Occipital lobe (tissue), 2 donors: ENCODE results near the gene GPATCH3. TPM values are rescaled to one million over a fixed set of nuclear protein-coding genes. Genes with fewer than 3 reads are reported as not detected.
"Not testable (repeated sequence)": the region's sequence is repeated elsewhere in the genome, so short reads cannot be mapped to it uniquely, and the experiment has no call there.

ENCODE experiments used
- DNase-seq: peaks from one replicate; lab custom pipeline; 2025; lab: John Stamatoyannopoulos, UW
- total RNA-seq: library from RNA; depleted of rRNA; stranded (reverse); fragments of >200 nt; gene quantifications from one replicate; pipeline ENCODE4 v1.2.3, GENCODE V29; 2014

Gene GPATCH3
- 8.1 TPM for total RNA-seq

DNA sequence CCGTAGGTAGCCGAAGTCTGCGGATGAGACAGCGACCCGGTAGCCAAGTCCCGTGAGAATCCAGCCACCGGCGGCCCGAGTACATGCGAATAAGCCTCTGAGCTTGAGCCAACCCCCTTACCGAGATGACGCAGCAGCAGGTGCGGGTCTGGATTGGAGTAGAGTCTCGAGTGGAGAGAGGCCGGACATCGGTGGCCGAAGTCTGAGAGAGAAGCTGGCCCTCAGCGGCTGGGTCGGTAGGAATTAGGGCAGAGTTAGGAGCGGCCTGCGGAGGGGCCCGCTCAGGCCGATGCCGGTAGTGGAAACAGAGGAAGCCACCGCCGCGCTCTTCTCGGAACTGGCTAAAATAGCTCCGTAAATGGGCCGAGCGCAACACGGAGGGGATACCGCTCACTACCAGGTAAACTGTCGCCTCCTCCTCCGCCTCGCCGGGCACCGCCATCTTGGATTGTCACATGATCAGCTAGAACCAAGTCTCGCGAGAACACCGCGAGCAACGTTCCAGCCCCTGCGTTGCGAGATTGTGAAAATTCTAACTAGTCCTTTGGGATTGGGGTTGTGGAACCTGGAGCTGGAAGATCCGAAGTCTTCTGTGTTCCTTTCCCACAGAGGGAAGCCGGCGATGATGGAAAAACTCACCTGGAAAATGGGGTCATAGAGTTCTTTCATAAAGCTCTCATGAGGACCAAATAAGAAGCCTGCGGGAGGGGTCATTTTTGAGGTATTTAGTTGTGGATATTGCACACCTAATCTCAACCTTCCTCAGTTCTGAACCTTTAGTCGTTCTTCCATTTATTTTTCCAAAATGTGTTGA is at the start of gene GPATCH3:
Gene GPATCH3, minus strand, starts transcription at position 467 of the 814 bp plus-strand sequence. Its CDS starts 25 bp downstream, at position 442.
- peak; percentile 72 for DNase-seq

DNA sequence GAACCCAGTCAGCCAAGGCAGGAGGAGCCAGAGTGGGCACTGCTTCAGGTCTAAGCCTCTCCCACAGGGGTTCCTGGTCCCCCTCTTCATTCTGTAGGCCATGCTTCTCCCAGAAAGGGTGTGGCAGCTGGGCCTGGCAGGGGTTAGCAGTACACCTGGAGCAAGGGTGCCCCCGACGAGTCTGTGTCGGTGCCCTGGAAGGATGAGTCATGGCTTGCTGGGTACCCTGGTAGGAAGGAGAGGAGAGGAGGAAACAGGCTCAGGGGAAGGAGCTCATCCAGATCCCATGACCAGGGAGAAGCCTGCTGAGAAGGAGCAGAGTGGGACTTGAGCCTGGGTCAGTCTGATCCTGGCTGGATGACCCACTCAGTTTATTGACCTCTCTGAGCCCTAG is 49.7 kb upstream of the GPATCH3 start:
- DNase-seq: no peak

- DNase-seq: no peak
These were observed 49.1 kb upstream of the GPATCH3 start for GRCh38 chr1:26949266-26949925.

DNA sequence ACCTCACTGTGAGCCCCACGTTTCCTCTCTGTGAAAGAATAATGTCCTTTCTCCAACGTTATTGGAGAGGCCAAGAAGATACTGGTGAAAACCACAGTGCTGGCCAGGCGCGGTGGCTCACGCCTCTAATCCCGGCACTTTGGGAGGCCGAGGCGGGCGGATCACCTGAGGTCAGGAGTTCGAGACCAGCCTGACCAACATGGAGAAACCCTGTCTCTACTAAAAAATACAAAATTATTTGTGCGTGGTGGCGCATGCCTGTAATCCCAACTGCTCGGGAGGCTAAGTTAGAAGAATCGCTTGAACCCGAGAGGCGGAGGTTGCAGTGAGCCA is 48.4 kb upstream of the GPATCH3 start:
- not testable (repeated sequence) for DNase-seq

DNA sequence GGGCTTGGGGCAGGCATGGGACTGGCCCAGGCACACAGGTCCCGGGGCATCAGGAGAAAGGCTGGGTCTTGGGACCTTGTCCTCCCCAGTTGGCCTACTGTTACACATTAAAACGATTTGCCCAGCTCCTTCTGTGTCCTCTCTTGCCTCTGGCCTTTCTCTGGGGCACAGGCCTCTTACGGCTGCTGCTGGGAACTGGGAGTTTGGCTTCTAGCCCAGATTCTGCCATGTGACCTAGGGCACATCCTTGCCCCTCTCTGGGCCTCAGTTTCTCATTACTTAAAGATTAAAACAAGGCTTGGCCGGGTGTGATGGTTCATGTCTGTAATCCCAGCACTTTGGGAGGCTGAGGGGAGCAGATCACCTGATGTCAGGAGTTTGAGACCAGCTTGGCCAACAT is 46.0 kb upstream of the GPATCH3 start:
- DNase-seq: no peak

GRCh38 chr1:26945728-26946127 is 45.5 kb upstream of the GPATCH3 start:
- no peak for DNase-seq

DNA sequence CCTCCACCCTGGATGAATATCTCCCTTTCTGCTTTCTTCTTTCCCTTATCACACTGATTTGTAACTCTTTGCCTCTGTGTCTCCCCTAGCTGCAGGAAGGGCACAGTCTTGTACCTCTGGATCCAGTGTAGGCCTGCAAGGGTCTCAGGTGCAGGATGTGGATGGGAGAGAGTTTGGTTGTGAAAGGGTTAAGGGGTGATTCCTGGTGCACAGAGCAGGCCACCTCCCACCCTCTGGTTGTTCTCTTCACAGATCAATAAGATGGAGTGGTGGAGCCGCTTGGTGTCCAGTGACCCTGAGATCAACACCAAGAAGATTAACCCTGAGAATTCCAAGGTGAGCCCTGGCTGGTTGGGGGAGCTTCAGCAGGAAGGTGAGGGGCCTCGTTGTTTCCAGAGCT is 44.9 kb upstream of the GPATCH3 start:
- DNase-seq: no peak

GRCh38 chr1:26942656-26943055 is 42.4 kb upstream of the GPATCH3 start:
- no peak for DNase-seq

DNA sequence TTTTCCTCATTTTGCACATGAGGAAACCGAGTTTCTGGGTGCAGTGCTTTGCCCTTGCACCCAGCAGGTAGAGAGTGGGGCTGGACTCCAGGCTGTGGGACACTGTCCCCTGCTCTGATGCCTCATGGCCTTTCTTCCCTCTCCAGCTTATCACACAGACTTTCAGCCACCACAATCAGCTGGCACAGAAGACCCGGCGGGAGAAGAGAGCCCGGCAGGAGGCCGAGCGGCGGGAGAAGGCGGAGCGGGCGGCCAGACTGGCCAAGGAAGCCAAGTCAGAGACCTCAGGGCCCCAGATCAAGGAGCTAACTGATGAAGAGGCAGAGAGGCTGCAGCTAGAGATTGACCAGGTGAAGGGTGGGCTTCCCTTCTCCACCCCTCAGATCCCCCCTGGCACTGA is 41.0 kb upstream of the GPATCH3 start:
- no peak for DNase-seq

- no peak for DNase-seq
These were observed 38.4 kb upstream of the GPATCH3 start for GRCh38 chr1:26938659-26939025.

- no peak for DNase-seq
These were observed 37.9 kb upstream of the GPATCH3 start for GRCh38 chr1:26938004-26938658.

DNA sequence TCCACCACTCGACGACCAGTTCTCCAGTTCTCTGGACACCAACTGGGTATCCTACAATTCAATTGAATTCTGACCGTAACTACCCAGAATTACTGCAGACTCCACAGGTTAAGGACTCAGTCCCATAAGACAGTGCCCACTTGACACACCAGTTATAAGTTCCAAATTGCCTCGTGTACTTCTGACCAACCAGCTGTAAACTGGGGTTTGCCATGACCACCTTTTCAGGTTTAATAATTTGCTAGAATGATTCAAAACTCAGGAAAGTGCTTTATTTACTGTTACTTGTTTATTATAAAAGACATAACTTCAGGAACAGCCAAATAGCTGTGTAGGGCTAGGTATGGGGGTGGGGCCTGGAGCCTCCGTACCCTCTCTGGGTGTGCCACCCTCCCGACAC is 36.6 kb upstream of the GPATCH3 start:
- no peak for DNase-seq

DNA sequence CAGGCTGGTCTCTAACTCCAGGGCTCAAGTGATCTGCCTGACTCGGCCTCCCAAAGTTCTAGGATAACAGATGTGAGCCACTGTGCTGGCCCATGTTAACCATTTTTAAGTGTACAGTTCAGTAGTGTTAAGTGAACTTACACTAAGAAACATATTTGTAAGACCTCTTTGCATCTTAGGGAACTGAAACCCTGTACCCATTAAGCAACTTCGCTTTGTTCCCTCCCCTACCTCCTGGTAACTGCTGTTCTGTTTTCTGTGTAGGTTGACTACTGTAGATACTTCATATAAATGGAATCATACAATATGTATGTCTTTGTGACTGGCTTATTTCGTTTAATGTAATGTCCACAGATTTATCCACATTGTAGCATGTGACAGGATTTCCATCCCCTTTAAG is 32.3 kb upstream of the GPATCH3 start:
- no peak for DNase-seq

DNA sequence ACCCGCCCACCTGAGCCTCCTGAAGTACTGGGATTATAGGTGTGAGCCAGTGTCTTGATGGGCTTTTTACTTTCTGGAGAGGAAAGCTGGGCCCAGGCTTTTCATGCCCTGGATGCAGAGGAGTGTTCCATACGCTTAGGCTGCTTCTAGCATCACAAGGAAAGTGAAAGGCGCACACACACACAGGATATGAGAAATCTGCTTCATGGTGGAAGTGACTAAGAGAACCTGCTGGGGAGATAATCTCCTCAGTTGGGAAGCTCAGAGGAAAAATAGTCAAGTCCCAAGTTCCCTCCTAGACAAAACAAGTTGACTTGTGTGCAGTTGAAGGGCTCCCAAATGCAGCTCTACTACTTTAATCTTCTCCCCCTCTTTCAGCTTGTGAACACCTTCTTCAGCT is 23.4 kb upstream of the GPATCH3 start:
- no peak for DNase-seq

- DNase-seq: no peak
These were observed 22.6 kb upstream of the GPATCH3 start for GRCh38 chr1:26922901-26923300.

DNA sequence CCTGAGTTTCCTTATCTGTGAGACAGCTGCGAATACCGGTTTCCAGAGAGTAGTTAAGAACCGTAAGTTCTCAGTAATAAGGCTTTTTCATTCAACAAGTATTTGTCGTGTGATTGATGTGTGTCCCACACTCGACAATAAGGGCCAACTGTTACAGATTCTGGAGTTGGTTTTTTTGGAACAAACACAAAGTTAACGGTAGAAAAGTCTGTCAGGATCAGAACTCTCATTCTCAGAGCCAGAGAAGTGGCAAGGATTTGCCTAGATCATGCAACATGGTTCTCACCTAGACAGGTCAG is 22.1 kb upstream of the GPATCH3 start:
- no peak for DNase-seq

DNA sequence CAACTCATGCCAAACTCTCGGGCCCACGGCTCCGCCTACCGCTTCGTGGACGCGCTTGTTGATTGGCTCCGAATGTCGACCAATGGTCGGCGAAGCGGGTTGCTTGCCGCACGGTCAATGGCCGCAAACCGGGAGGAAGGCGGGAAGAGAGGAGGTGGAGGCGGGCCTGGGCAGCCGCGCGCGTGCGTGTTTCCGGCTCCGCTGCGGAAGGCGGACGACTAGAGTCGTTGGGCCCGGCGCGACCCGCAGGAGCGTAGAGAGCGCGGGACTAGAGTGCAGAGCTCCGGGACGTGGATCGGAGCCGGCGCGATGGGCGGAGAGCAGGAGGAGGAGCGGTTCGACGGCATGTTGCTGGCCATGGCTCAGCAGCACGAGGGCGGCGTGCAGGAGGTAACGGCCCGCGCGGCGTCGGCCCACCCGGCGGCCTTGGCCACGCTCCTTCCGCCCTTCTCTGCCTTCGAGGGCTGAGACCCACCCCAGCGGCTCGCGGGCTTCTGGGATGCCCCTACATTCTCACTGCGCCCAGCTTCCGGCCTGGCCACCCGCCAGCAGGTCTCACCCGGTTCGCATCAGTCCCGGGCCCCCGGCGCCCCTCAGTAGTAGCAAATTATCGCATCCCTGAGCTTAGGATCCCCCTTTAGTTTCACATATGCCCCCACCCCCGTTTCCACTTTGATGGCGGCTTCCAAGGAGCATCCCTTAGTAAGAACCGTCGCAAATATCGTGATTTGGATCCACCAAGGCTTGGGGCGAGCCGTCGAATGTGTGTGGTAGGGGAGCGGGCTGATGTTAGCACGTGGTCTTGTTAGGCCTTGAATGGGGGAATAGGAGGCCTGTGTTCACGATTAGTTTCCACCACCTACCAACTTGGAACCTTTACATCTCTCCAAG is 21.5 kb upstream of the GPATCH3 start, which contains the start of gene NUDC:
Gene NUDC, plus strand, starts transcription at position 204 of the 891 bp plus-strand sequence. Its CDS starts 106 bp downstream, at position 310.
- peak; percentile 98 for DNase-seq

DNA sequence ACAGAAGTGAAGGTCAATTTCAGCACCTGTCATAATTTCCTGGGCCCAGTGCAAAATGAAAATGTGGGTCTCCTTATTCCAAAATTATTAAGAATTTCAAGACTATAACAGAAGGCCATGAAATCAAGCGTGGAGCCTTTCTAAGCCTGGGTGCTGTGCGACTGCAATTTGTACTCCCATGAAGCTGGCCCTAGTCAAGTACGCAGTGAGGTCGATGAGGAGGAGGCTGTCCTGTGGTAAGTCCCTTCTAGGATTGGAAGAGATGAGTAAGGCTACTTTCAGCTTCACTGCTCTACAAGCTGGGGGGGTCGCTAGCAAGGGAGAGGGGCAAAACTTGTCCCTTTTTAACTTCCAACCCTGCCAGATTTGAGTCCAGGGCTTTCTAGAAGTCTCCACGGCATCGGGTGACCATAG is 20.9 kb upstream of the GPATCH3 start:
- no peak for DNase-seq

- no peak for DNase-seq
These were observed 15.1 kb upstream of the GPATCH3 start for GRCh38 chr1:26915204-26915842.

- no peak for DNase-seq
These were observed 13.7 kb upstream of the GPATCH3 start, which contains the start of gene NR0B2 for GRCh38 chr1:26913754-26914619. NR0B2 (minus strand) TSS chr1:26913975; CDS start chr1:26913940, 35 bp downstream.
